GM21786 (cell line): ENCODE measurements around the gene TMEM19.
"Not testable (repeated sequence)": the region's sequence is repeated elsewhere in the genome, so short reads cannot be mapped to it uniquely, and the experiment has no call there.

ENCODE experiments used
- ATAC-seq: cut with Tn5 transposase; IDR thresholded peaks from one replicate; pipeline ENCODE4 v1.9.1; 2021; ENCODE audit not compliant: unreplicated experiment

TMEM19 gene

GRCh38 chr12:71664411-71665089 lies 21.3 kb upstream of the TMEM19 start:
- peak; percentile 8 for ATAC-seq

GRCh38 chr12:71665090-71665463 lies 20.8 kb upstream of the TMEM19 start:
- no peak for ATAC-seq

- ATAC-seq = no peak
Measured at GRCh38 chr12:71666259-71666658, 19.6 kb upstream of the TMEM19 start.

GRCh38 chr12:71671311-71671710 lies 14.6 kb upstream of the TMEM19 start:
- no peak for ATAC-seq

- no peak for ATAC-seq
Measured at GRCh38 chr12:71671816-71672215, 14.1 kb upstream of the TMEM19 start.

GRCh38 chr12:71682466-71682865 lies 3.4 kb upstream of the TMEM19 start:
- ATAC-seq = no peak

GRCh38 chr12:71683633-71684032 lies 2.2 kb upstream of the TMEM19 start:
- ATAC-seq = no peak

- ATAC-seq = no peak
Measured at GRCh38 chr12:71684081-71684480, 1.8 kb upstream of the TMEM19 start.

GRCh38 chr12:71685312-71685906 lies 473 bp upstream of the TMEM19 start:
- no peak for ATAC-seq

- no peak for ATAC-seq
Measured at GRCh38 chr12:71686658-71687025, 760 bp downstream of the TMEM19 start.

GRCh38 chr12:71687172-71687571 lies 1.3 kb downstream of the TMEM19 start:
- ATAC-seq = not testable (repeated sequence)

GRCh38 chr12:71688961-71689570 lies 3.2 kb downstream of the TMEM19 start:
- no peak for ATAC-seq

- ATAC-seq = no peak
Measured at GRCh38 chr12:71691504-71692129, 5.7 kb downstream of the TMEM19 start.

GRCh38 chr12:71693126-71693525 lies 7.2 kb downstream of the TMEM19 start:
- no peak for ATAC-seq

GRCh38 chr12:71693651-71694050 lies 7.8 kb downstream of the TMEM19 start:
- peak; percentile 5 for ATAC-seq

GRCh38 chr12:71694099-71694820 lies 8.4 kb downstream of the TMEM19 start:
- peak; percentile 85 for ATAC-seq

GRCh38 chr12:71695782-71696181 lies 9.9 kb downstream of the TMEM19 start:
- ATAC-seq = no peak

GRCh38 chr12:71702181-71702580 lies 16.3 kb downstream of the TMEM19 start:
- not testable (repeated sequence) for ATAC-seq

- no peak for ATAC-seq
Measured at GRCh38 chr12:71702590-71702989, 16.7 kb downstream of the TMEM19 start.

GRCh38 chr12:71703206-71703605 lies 17.3 kb downstream of the TMEM19 start:
- ATAC-seq = no peak

GRCh38 chr12:71704920-71705319 lies 19.0 kb downstream of the TMEM19 start:
- no peak for ATAC-seq
